Pons (tissue), 1 donor: ENCODE data around the gene CCDC141.
"Not testable (repeated sequence)": the region's sequence is repeated elsewhere in the genome, so short reads cannot be mapped to it uniquely, and the experiment has no call there.

ENCODE experiments used
- DNase-seq: peaks from one replicate; pipeline ENCODE4 v3.0.0-alpha.2; 2016; ENCODE audit warnings: low spot score

Gene CCDC141, protein sequence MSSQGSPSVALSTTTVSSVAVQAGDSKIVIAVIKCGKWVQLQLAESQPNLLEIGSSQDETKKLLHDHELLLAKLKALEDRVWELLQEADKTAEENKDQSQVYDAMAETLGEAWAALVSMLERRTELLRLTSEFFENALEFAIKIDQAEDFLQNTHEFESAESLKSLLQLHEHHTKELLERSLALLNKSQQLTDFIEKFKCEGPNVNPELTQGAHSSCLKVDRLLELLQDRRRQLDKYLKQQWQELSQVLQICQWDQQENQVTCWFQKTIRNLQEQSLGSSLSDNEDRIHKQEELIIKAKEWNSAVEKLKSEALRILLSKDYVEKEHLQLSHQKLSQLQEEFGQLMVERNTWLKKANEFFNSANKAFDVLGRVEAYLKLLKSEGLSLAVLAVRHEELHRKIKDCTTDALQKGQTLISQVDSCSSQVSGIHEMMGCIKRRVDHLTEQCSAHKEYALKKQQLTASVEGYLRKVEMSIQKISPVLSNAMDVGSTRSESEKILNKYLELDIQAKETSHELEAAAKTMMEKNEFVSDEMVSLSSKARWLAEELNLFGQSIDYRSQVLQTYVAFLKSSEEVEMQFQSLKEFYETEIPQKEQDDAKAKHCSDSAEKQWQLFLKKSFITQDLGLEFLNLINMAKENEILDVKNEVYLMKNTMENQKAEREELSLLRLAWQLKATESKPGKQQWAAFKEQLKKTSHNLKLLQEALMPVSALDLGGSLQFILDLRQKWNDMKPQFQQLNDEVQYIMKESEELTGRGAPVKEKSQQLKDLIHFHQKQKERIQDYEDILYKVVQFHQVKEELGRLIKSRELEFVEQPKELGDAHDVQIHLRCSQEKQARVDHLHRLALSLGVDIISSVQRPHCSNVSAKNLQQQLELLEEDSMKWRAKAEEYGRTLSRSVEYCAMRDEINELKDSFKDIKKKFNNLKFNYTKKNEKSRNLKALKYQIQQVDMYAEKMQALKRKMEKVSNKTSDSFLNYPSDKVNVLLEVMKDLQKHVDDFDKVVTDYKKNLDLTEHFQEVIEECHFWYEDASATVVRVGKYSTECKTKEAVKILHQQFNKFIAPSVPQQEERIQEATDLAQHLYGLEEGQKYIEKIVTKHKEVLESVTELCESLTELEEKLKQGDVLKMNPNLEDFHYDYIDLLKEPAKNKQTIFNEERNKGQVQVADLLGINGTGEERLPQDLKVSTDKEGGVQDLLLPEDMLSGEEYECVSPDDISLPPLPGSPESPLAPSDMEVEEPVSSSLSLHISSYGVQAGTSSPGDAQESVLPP (N-terminal part only)

DNA sequence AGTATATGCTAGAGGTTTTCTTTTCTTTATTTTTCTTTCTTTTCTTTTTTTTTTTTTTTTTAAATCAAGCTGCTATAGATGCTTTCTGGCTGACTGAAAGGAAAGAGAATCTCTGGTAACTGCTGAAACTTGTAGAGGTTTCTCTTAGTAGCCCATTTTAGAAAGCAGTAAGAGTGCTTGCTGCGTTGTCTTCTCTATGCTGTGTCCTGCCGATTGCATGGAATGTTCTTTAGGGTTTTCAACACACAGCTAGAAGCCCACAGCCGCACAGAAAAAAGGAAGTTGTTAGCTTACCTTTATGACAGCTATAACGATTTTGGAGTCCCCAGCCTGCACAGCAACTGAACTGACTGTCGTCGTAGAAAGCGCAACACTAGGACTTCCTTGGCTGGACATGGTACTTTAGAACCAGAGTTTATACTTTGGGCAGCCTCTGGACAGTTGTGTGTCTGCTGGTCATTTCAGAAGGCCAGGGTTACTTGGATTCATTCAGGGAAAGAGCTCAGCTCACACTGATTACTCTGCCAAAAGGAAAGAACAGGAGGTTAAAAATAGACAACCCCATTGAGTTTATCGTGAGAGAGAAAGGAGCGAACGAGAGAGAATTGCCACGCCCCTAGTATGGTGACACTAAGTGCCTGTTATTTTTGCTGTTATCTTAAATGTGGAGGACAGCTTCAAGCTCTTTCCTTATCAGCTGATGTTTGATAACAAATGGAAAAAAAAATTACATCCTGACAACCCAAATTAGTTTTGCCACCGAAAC lies at the start of gene CCDC141:
TSS of gene CCDC141 (minus strand) at position 592 of the 766 bp plus-strand sequence. CDS start at position 396, 196 bp downstream.
- DNase-seq = no peak

DNA sequence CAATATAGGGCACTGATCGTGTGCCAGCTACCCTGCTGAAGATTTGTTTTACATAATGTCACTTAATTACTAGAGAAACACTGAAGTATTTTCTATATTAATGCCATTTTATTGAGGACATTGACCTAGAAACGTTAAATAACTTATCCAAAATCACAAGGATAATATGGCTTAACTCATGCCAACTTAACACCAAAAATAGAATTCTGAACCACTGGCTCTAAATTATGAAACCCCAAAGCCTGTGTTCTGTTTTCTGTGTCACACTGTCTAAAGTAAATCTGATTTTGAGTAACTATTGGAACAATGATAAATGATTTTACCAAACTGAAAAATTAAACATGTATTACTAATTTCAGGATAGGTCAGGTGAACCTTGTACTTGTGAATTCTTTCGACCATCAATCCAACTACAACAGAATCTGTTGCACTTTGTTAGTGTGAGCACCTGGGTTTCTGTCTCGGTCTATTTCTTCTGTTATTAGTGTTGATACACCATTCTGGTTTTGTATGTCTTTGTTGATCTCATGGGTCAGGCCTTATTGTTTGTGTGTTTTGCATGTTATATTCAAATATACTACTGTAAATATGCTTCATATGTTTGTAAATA lies 48.2 kb upstream of the CCDC141 start:
- DNase-seq = no peak

DNA sequence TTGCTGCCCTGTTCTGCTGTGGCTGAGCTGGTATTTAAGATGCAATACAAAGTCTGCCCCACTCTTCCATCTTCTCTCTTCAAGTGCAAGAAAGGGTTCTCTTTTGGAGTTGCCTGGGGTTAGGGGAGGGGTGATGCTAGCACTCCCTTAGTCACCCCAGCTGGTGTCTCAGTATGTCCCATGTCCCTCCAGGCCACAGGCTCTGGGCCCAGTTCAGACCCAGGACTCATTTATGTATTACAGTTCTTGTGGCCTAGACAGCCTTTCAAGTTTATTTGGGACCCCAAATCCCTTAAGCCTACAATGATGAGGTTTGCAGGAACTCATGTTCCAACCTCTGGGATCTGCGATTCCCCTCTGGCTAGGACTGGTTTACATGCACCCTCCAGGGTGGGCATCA lies 47.2 kb upstream of the CCDC141 start:
- no peak for DNase-seq

DNA sequence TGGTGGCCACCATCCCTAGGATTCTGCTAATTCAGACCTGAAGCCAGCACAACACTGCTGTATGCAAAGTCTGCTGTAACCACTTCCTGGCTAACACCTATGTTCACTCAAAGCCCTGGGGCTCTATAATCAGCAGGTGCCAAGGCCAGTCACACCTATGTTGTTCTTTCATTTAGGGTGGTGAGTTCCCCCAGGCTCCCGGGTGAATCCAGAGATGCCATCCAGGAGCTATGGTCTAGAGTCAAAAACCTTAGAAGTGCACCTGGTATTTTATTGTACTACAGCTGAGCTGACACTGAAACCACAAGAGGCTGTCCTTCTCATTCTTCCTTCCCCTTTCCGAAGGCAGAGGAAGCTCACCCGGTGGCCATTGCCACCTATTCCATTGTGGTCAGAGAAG lies 46.2 kb upstream of the CCDC141 start:
- no peak for DNase-seq

DNA sequence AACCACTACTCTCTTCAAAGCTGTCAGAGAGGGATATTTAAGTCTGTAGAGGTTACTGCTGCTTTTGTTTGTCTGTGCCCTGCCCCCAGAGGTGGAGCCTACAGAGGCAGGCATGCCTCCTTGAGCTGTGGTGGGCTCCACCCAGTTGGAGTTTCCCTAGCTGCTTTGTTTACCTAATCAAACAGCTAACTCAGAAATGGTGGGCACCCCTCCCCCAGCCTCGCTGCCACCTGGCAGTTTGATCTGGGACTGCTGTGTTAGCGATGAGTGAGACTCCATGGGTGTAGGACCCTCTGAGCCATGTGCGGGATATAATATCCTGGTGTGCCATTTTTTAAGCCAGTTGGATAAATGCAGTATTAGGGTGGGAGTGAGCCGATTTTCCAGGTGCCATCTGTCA lies 43.0 kb upstream of the CCDC141 start:
- DNase-seq = not testable (repeated sequence)

DNA sequence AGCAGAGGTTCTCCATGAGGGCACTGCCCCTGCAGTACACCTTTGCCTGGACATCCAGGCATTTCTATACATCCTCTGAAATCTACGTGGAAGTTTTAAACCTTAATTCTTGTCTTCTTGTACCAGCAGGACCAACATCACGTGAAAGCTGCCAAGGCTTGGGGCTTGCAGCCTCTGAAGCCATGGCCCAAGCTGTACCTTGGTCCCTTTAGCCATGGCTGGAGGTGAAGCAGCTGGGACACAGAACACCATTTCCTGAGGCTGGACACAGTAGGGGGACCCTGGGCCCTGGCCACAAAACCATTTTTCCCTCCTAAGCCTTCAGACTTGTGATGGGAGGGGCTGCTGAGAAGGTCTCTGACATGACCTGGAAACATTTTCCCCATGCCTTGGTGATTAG lies 32.8 kb upstream of the CCDC141 start:
- no peak for DNase-seq

DNA sequence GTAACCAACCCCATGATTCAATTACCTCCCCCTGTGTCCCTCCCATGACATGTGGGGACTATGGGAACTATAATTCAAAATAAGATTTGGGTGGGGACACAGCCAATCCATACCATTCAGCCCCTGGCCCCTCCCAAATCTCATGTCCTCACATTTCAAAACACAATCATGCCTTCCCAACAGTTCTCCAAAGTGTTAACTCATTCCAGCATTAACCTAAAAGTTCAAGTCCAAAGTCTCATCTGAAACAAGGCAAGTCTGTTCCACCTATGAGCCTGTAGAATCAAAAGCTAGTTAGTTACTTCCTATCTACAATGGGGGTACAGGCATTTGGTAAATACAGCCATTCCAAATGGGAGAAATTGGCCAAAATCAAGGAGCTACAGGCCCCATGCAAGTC lies 32.0 kb upstream of the CCDC141 start:
- DNase-seq = no peak

DNA sequence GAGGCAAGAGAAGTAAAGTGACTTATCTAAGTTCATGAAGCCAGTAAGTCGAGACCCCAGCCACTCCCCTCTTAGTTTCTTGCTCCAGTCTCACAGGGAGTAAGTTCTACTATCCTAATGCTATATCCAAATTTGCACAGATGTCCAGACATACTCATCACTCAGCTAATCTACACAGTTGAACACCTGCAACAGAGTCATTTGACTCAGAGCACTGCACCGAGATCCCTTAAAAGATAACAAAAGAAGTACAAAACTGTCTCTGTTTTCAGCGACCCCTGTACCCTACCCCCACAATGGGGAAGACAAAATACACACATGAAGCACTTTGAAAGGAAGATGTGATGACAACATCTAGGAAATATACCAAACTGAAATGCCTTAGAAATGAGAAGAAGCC lies 22.6 kb upstream of the CCDC141 start:
- DNase-seq = no peak

DNA sequence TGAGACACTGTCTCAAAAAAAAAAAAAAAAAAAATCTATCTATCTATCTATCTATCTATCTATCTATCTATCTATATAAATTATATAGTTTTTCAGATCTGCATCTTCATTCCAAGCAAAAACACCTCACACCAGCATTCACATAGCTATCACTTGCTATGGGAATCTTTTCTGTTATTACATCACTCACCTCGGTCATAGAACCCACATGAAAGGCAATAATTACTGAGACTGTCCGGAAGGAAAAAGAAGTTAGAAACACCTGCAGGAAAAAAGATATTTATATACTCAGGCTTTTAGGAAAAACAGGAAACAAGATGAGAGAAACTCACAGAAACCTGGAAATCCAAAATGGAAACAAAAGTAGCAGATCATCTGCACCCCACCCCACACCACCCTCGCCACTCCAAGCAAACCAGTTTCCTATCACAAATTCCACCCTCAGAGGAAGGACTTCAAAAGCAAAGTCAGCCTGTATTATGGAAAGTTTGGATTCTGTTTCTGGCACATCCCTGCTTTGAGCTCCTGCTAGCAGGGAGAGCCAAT lies 21.9 kb upstream of the CCDC141 start:
- DNase-seq = no peak

DNA sequence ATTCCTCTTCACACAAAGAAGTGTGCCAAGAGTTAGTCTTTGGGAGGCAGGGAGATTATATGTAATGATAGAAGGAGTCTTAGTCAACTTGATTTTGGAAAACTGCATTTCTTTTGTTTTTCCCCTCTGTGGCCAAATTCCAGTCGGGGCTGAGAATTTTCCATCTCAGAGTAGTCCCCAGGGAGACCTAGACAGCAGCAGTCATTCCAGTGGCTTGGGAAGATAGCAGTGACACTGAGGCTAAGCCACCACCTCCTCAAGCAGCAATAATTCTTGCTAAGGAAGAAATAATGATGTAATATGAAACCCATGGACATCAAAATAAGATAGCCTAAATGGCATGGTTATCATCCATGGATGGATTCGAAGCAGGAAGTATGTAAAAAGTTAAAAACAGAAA lies 21.0 kb upstream of the CCDC141 start:
- DNase-seq = no peak

DNA sequence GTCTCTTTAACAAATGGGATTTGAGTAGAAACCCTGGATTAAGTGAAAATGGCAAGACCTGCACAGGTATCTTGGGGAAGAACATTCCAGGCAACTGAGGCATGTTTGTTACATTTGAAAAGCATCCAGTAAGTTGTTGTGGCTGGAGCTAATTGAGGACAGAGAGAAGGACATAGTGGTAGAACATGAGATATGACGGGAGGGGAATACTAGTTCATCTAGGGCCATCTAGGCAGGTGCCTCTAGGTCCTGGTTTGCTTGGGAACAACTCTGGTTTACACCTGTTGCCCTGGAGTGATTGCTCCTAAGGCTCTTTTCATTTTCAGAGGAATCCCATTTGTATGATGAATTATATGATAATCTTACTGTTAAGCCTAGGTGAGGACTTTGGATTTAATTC lies 19.7 kb upstream of the CCDC141 start:
- DNase-seq = no peak

DNA sequence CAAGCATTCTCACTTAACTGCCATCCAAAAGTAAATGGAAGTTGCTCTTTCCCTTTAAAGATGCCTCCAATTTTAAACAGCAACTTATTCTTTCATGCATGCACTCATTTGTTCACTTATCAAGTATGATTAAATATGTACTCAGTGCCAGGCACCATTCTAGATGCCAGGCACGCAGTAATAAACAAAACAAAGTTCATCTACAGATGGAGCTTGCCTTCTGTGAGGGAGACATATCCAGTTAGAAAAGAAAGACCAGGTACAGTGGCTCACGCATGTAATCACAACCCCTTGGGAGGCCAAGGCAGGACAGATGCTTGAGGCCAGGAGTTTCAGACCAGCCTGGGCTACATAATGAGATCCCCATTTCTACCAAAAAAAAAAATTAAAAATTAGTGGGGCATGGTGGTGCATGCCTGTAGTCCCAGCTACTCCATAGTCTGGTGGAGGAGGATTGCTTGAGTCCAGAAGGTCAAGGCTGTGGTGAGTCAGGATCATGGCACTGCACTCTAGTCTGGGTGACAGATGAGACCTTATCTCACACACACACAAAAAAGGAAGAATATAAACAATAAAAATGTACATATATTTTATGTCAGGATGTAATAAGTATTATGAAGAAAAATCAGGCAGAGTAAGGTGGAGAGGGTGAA lies 19.2 kb upstream of the CCDC141 start:
- no peak for DNase-seq

DNA sequence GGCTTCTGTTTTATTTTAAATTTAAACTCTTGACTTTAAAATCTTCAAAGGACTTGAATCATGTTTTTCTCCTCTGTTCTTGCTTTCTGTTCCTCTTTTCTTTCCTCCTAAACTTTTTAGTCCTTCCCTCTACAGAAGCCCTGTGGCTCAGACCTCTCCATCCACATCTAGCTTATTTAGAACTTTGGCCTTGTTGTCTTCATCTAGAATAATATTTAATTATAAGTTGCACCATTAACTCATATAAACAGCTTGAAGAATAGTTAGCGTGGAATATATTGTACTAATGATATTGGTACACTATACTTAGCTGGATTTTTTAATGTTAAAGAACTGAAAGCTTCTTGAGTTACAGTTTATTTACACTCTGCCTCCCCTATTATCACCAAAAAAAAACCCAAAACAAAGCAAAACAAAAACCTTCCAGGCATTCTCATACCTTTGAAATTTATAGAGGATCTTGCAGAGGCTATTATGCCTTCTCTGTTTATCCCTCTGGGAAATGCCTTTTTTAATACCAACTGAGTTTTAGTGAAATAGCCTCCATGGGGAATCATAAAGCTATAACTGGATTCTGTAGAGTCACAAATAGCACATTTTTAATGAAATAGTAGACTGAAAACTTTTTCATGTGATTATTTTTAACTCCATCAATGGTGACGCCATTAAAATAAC lies 9.2 kb upstream of the CCDC141 start:
- no peak for DNase-seq

DNA sequence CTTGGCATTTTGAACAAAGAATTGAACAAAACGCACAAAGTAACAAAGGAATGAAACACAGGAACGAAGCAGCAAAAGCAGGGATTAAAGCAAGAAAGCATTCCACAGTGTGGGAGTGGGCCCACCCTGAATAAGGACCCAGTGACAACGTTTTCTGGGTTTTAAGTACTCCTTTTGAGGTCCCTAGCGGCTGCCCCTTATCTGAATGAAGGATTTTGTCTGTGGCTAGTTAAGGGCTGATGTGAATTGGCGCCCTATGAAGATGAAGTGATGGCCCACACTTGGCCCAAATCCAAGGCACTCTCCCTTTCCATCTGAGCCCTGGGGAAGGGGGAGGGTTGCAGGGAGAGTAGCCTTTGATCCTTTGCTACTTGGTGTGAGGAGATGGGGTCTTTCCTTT lies 7.8 kb upstream of the CCDC141 start:
- DNase-seq = no peak

DNA sequence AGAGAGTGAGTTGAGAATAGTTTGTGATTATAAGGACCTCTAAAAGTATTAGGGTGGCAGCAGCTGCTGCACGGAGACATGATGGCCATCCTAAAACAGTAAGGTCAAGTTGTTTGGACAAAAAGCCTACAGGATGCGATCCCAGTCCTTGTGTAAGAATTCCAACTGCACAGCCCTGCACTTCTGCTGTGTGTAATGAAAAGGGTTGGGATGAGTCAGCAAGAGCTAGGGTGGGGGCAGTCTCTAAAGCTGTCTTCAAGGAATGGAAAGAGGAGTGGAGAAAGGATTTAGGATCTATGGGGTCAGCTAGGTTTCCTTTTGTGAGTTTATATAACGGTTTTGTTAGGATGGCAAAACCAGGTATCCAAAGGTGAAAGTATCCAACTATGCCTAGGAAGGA lies 3.6 kb upstream of the CCDC141 start:
- not testable (repeated sequence) for DNase-seq

DNA sequence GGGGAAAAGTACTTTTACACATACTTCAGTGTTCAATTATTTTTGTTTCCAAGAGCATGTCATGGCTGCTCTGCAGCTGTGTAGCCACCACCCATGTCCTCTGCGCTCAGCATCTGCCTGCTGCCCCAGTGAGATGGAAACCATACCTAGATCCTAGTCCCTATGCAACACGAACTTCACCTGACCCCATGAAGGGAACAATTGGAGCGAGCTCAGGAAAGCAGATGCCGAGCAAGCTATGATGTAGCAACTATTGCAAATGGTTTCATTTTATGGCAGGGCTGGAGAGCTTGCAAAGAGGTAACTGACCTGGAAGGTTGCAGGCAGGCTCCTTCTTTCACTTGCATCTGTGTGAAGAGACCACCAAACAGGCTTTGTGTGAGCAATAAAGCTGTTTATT lies 1.3 kb upstream of the CCDC141 start:
- no peak for DNase-seq

DNA sequence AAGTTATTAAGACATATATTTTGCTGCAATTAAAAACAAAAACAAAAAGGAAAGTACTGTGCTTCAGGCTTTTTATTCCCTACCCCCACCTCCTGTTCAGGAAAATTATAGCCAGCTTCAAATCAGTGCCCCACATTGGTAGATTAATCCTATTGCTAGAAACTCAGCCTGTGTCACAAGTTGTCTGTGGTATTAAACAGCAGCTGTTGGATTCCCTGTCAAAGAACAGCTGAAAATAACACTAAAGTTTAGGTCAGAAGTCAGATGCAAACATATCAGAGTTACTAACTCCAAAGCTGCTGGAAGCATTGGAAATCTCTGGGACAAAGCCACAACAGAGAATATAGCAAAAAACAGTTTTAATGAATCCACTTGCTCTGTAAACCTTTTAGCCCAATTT lies 818 bp upstream of the CCDC141 start:
- DNase-seq = no peak

DNA sequence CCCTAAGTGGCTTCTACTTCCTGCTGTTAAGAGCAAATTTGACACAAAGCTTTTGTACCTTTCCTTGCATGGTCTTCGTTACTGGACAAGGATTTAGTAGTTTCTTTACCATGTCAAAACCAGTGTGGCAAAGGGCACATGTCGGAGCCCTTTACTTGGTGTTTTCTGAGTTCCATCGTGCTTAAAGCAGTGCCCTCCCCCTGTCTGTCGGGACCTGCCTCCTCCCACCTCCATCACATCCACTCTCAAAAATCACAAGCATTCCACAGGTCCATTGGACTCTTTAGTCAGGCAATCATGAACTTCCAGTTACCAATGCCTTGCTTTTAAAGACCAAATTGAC lies 763 bp downstream of the CCDC141 start:
- no peak for DNase-seq

DNA sequence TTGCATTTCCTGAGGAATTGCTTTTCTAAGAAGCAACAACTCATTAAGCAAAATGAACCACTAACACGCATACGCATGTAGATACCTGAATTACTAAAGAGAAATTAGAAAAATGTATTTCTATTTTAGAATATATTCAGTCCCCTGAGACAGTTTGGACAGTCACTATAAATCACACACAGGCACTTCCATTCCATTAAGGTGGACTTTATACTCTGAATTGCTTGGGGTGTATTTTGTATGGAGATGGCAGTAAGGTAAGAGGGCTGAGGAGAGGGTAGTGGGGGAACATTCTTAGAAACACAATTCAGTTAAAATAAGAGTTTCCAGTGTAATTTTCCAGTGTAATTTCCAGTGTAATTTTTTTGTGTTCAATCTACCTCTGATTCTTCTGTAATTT lies 1.8 kb downstream of the CCDC141 start:
- DNase-seq = no peak

DNA sequence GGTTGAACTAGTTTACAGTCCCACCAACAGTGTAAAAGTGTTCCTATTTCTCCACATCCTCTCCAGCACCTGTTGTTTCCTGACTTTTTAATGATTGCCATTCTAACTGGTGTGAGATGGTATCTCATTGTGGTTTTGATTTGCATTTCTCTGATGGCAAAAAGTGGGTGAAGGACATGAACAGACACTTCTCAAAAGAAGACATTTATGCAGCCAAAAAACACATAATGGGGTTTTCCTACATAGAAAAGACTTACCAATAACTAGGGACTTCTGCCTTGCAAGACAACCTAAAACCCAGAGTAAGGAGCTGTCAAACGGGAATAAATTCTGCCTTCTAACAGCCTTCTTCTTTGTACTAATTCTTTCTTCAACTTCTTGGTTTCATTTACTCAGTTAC lies 4.3 kb downstream of the CCDC141 start:
- not testable (repeated sequence) for DNase-seq
